Measurements from ENCODE around the gene KRTAP5-2. TPM values are rescaled to one million over a fixed set of nuclear protein-coding genes. Genes with fewer than 3 reads are reported as not detected.

Gene KRTAP5-2
- total and polyA plus RNA-seq, 2 of the 4 experiments (the other 2 are of a cell fraction), result not detected

DNA sequence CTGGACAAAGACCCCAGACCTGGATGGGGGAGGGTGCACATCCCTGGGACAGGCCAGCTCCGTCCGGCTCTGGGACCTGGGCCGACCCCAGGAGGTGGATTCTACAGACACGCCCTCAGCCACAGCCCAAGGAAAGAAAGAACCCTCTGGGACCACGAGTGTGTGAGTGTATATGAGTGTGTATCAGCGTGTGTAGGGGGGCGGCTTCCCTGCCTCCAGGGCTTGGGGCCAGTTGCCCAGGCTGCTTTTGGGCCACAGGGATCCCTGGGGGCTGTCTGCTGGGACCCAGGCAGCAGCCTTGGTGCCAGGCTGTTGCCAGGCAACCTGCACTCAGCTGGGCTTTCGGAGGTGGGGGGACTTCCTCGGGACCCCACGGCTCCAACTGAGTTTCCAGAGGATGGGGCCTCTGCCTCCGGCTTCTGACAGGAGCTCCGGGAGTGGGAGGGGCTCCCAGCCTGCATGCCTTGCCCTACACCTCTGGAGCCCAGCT is 34.9 kb downstream of the KRTAP5-2 start:
- Histone ChIP-seq H3K27ac (ENCODE audit: insufficient read depth, low read length) (no peak overlapping the region), H4K20me1 (ENCODE audit: insufficient read depth, low read length) (peaks cover 60% of the 10 kb centered on the region), H3K56ac (ENCODE audit: extremely low read depth, insufficient read depth, low read length) (no peak overlapping the region), H3K9ac (ENCODE audit: low read depth, low read length) (no peak overlapping the region), H3K36me3 (ENCODE audit: control insufficient read depth, insufficient read depth, low read length) (peaks cover 10% of the 10 kb centered on the region), H3K14ac (replicated peaks; ENCODE audit: low read depth, low read length) (no peak overlapping the region), H4K5ac (ENCODE audit: low read depth, low read length) (no peak overlapping the region), H2BK120ac (ENCODE audit: low read depth, low read length) (no peak overlapping the region), H4K8ac (ENCODE audit: low read depth in 2 of 2, low read length in 2 of 2) (no peak overlapping the region), H3K4me1 (ENCODE audit: control insufficient read depth, insufficient read depth, low read length) (peaks cover 23% of the 10 kb centered on the region), H2AK9ac (replicated peaks; ENCODE audit: low read depth, low read length, poor library complexity) (no peak overlapping the region), H3K9me3 (ENCODE audit: control insufficient read depth, insufficient read depth, low read length) (no peaks in the 10 kb centered on the region), H2BK5ac (ENCODE audit: low read depth, low read length, poor library complexity, severe bottlenecking) (no peak overlapping the region), H3K4me2 (ENCODE audit: low read depth, low read length) (no peak overlapping the region), H2BK15ac (ENCODE audit: low read depth, low read length) (no peak overlapping the region), H3K4ac (ENCODE audit: low read depth, low read length) (no peak overlapping the region), H3K79me1 (ENCODE audit: low read depth in 1 of 2, low read length in 2 of 2) (peaks cover 4 to 25% of the 10 kb centered on the region in 2 experiments; a peak in 2 of 4 replicates), H2AK5ac (ENCODE audit: low read depth, low read length) (no peak overlapping the region), H2BK20ac (ENCODE audit: low read depth, low read length) (no peak overlapping the region), H2AFZ (replicated peaks; ENCODE audit: low read length, poor library complexity) (no peak overlapping the region), H3K4me3 (ENCODE audit: insufficient read depth, low read depth, low read length) (no peak overlapping the region), H4K91ac (ENCODE audit: insufficient read depth, low read depth, low read length) (no peak overlapping the region), H3K18ac (ENCODE audit: low read depth, low read length) (no peak overlapping the region), H3K9me1 (ENCODE audit: insufficient read depth, low read length) (peaks cover 18% of the 10 kb centered on the region), H3K23ac (ENCODE audit: low read depth, low read length) (no peak overlapping the region), H3K27me3 (ENCODE audit: control insufficient read depth, insufficient read depth, low read length) (no peaks in the 10 kb centered on the region)
- TF ChIP-seq RFX5 (IDR thresholded peaks at IDR 0.05; ENCODE audit: low read depth, low read length) (no peak), BHLHE40 (IDR thresholded peaks at IDR 0.05; ENCODE audit: low read depth, low read length) (no peak), FOS (IDR thresholded peaks at IDR 0.05; ENCODE audit: low read depth, low read length) (no peak)
- TF ChIP-seq, protein P1, sequence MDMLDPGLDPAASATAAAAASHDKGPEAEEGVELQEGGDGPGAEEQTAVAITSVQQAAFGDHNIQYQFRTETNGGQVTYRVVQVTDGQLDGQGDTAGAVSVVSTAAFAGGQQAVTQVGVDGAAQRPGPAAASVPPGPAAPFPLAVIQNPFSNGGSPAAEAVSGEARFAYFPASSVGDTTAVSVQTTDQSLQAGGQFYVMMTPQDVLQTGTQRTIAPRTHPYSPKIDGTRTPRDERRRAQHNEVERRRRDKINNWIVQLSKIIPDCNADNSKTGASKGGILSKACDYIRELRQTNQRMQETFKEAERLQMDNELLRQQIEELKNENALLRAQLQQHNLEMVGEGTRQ (IDR thresholded peaks at IDR 0.05; ENCODE audit: low read depth, low read length), result no peak
- TF ChIP-seq, protein P2, sequence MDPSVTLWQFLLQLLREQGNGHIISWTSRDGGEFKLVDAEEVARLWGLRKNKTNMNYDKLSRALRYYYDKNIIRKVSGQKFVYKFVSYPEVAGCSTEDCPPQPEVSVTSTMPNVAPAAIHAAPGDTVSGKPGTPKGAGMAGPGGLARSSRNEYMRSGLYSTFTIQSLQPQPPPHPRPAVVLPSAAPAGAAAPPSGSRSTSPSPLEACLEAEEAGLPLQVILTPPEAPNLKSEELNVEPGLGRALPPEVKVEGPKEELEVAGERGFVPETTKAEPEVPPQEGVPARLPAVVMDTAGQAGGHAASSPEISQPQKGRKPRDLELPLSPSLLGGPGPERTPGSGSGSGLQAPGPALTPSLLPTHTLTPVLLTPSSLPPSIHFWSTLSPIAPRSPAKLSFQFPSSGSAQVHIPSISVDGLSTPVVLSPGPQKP (IDR thresholded peaks at IDR 0.05; ENCODE audit: borderline replicate concordance, low read depth, low read length), result no peak
- DNase-seq (no peak), ATAC-seq (ENCODE audit: low read depth) (no peak)
- in situ Hi-C loops (cut with MboI; ENCODE audit: low sequenced_read_pairs), result no loop called here
- CTCF ChIA-PET, result interaction anchor here (2.0 kb wide), 1 partner anchor 17 kb away, joined by 7 read pairs; no protein-coding TSS in a partner anchor
- POLR2A ChIA-PET (ENCODE audit: unreplicated experiment), result no interaction called here
- intact Hi-C loops (cut with micrococcal nuclease), result no loop called here
- 55% methylated on average over 4 of the region's 12 CpGs; no CpG with 5 or more reads in 1 of the 2 experiments for WGBS, 2 experiments (ENCODE audit: extremely low coverage in 2 of 2, insufficient read length in 1 of 2)
- dilution Hi-C loops (cut with HindIII; ENCODE audit: low sequenced_read_pairs, unreplicated experiment), result no loop called here
- no TSS peak for BruUV-seq (replicated peaks)
